Left renal cortex interstitium (tissue), 4 donors: ENCODE results near the gene CPTP. TPM values are rescaled to one million over a fixed set of nuclear protein-coding genes. Genes with fewer than 3 reads are reported as not detected.

Experiments used
- DNase-seq, 4 donors: peaks; one replicate each; pipeline ENCODE4 v3.0.0-alpha.2; 2013; ENCODE audit warnings: low read depth in 4 of 4, low spot score in 2 of 4, missing footprints in 1 of 4
- polyA plus RNA-seq, 4 donors: library from polyadenylated mRNA; unstranded; fragments of 120-200 nt; gene quantifications; one replicate each; pipeline ENCODE4 v1.2.1, GENCODE V29; 2013; ENCODE audit not compliant: insufficient read length in 4 of 4

Gene CPTP
- 10 to 100 TPM; 12.4 to 21.1 (median 17.3) TPM for polyA plus RNA-seq

DNA sequence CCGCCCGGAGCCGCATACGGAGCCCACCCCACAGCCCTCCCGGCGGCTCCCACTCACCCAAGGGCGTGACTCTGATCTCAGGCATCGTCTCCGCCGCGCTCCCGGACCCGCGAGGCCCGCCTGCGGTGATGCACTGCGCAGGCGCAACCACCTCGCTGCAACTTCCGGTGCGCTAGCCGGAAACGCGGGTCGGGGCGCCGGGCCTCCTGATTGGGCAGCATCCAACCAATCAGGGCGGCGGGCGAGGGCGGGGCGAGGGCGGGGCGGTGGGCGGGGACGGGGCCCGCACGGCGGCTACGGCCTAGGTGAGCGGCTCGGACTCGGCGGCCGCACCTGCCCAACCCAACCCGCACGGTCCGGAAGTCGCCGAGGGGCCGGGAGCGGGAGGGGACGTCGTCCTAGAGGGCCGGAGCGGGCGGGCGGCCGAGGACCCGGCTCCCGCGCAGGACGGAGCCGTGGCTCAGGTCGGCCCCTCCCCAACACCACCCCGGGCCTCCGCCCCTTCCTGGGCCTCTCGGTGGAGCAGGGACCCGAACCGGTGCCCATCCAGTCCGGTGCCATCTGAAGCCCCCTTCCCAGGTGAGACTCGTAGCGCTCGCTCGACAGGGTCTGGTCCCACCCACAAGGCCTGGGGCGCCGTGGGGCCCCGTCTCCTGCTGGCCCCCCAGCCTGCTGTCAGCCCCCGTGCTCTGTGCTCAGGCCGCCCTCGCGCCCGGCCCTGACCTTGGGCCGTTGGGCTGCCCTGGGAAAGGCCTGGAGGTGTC, at the start of gene CPTP, which contains the start of gene INTS11:
Gene CPTP (plus strand): TSS at position 279 of the 764 bp plus-strand sequence. CDS start 2,109 bp downstream, outside the sequence.
Gene INTS11 (minus strand): TSS at position 137 of the 764 bp plus-strand sequence. CDS start 52 bp downstream, at position 85.
- DNase-seq = peak in 3 of 4 donors; percentile 61 to 81 (median 78)

DNA sequence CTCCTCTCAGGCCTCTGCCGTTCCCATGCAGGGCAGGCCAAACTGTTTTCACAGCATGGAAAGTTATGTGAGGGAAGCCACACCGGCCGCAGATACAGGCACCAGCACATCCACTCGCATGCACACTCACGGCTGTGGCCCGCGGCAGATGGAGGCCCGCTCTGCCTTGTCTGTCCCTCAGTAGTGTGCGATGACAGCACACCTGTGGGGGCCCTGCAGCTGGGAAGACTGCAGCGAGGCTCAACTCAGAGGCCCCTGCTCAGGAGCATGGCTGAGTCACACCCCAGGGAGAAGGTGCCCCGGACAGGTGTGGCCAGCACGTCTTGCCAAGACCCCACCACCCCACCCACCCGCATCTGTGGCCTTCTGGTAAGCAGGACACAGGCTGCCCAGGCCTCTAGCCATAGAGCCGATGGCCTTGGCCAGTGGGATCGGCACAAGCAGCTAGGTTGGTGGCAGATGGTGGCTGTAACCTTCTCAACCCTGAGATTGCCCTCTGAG, 49.6 kb upstream of the CPTP start:
- no peak for DNase-seq

DNA sequence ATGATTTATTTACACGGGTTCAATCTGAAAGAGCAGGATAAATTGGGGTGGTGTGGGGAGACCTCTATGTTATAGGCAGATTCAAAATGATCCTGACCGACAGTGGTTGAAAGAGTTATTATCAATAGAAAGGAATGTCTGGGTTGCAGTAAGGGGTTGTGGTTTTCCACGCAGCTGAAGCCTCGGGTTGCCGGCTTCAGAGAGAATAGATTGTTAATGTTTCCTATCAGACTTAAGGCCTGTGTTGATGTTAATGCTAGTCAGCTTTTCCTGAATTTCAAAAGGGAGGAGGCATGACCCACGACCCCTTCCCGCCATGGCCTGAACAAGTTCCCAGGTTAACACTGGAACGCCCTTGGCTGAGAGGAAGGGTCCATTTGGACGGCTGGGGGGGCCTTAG, 48.8 kb upstream of the CPTP start:
- no peak for DNase-seq

DNA sequence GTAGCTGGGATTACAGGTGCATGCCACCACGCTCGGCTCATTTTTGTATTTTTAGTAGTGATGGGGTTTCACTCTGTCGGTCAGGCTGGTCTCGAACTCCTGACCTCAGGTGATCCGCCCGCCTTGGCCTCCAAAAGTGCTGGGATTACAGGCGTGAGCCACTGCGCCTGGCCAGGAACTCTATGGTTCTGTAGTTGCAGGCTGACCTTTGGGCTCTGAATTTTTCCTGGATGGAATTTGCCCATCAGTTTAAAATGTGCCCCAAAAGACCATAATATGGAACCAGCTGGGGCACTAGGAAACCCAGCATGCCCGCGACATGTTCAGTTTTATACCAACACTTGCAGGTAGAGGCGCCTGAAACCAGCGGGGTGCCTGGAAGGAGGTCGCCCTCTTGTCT, 46.0 kb upstream of the CPTP start:
- DNase-seq = no peak

DNA sequence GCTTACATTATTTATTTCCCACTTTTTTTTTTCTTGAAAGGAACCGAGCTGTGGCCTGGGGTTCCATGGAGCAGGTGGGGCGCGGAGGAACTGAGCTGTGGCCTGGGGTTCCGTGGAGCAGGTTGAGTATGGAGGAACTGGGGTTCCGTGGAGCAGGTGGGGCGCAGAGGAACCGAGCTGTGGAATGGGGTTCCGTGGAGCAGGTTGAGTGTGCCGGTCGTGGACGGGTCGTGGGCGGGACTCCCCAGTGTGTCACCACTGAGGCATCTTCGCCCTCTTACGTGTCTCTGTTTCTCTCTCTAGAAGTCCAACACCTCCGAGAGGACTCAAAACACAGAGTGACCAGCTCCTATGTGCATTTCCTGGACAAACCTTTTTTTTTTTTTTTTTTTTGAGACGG, 45.6 kb upstream of the CPTP start:
- no peak for DNase-seq

DNA sequence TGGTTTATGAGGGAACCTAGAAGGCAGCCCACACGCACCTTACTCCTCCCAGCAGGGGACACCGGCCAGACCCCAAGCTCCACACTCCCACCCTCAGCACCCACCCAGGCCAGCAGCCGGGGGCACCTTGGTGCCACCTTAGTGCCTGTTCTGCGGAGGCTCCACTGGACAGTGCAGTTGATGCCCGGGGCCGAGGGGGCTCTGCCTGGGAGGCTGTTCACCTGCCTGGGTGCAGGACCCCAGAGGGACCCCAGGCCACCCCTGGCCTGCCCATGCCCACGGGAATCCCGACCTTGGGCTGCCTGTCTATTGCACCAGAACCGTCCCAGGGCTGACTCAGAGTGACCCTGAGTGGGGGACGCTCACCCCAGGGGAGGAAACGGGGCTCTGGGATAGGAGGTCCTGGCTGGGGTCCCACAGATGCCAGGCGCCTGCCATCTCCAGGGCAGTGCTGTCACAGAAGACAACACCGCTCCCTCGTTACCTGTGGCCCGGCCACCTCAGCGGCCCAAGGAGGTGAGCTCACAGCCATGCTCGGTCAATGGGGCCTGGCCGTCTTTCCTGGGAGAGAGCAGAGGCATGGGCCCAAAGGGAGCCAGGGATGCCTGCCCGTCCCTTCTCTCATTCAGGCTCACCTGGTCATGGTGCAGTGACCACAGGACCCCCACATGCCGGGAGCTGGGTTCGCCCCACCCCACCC, 43.7 kb upstream of the CPTP start:
- no peak for DNase-seq

DNA sequence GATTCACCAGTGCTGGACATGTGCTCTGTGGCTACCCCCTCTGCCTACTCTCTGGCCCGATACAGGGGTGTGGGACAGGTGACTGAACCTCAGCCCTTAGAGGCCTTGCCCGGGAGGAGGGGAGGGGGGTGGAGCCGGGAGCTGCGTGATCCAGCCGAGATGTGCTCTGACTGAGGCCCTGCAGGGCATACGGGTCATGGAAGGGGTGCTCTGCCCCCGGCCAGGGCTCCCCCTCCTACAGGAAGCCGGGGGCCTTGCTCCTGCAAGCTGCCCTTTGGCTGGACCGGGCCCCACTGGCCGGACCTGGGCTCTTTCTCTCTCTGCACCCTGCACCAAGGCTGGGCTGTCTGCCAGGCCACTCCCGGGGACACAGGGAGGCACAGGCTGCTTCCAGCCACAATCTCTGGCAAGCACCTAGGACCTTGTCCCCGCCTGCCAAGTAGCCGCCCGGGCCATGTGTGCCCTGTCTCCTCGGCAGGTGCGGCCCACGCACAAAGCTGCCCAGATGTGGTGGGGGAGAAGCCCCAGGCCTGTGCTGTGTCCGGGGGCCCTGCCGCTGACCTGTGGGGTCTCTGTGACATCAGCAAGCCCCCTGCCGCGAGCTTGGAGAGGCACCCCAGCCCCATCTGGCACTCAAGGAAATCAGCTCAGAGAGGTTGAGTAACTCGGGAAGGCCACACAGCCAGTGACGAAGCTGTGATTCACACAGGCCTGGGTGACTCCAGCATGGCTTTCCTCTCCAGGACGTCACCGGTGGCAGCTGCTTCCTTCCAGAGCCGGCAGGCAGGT, 42.9 kb upstream of the CPTP start:
- no peak for DNase-seq

DNA sequence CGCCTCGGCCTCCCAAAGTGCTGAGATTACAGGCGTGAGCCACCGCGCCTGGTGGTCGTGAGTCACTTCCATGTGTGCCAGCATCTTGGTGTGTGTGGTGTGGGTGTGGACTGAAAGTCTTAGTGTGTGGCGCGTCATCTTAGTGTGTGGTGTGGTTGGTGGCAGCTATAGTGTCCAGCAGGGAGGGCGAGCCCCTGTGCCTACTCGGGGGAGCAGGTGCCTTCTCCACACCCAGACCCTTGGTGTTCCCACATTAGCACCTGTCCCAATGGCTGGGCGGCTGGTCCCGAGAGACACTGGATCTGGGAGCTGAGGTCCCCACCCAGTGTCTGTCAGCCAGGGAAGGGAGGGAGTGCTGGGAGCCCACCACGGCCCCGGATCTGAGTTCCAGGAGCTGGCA, 41.6 kb upstream of the CPTP start:
- no peak for DNase-seq

DNA sequence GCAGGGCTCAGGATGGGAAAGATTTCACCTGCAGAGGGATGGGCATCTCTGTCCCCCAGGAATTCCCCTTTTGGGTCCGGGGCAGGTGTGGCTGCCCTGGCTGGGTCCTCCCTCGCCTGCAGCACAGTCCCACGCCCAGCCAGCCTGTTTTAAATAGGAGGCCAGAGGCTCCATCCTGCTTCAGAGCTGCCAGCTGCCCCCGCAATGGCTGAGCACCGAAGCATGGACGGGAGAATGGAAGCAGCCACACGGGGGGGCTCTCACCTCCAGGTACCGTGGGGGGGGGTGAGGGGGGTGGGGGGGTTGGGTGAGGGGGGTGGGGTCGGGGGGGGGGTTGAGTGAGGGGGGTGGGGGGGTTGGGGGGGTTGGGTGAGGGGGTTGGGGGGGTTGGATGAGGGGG, 40.8 kb upstream of the CPTP start:
- no peak for DNase-seq

DNA sequence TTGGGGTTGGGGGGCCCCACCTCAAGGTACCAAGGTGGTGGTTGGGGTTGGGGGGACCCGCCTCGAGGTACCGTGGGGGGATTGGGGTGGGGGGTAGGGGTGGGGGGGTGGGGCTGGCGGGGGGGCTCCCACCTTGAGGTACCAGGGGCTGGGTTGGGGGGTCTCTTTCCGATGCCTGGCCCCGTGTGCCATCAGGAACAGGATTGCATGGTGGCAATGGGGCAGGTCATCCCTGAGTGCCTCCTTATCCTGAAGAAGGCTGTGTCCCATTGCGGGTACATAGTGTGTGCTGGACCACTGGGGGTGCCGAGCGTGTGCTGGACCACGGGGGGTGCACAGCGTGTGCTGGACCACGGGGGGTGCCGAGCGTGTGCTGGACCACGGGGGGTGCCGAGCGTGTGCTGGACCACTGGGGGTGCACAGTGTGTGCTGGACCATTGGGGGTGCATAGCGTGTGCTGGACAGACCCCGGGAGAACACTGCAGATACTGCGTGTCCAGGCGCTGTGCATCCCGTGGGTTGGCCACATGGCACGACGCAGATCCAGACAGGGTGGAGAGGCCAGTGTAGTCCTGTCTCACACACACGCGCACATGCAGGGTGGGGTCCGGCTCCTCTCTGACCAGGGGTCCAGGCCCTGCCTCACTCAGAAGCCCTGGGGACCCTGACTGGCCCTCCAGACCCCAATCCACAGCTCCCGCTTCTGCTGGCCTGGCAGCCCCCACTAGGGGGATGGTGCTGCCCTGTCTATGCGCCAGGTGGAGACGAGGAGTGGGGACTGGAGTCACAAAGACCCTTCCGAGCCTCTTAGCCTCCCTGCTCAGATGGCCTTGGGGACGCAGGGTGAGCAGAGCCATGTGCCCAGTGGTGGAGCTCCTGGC, 40.1 kb upstream of the CPTP start:
- DNase-seq = no peak

DNA sequence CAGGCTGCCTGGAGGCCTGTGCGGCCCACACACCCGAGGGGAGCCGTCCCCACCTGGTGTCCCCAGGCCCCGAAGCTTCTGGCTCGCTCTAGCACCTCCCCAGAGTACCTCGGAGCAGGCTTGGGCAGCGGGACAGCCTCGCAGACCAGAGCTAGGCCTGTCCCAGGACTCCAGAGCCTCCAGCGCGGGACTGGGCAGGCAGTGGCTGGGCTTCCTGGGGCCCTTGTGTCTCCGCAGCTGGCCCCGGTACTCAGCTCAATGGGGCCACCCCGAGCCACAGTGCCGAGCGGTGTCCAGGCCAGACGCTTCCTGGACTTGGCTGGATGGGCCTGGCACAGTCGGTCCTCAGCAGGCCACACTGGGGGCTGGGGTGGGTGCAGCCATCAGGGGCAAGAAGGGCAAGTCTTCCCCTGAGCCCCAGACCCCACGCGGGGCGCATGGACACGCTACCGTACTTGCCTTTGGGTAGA, 39.5 kb upstream of the CPTP start:
- DNase-seq = no peak

DNA sequence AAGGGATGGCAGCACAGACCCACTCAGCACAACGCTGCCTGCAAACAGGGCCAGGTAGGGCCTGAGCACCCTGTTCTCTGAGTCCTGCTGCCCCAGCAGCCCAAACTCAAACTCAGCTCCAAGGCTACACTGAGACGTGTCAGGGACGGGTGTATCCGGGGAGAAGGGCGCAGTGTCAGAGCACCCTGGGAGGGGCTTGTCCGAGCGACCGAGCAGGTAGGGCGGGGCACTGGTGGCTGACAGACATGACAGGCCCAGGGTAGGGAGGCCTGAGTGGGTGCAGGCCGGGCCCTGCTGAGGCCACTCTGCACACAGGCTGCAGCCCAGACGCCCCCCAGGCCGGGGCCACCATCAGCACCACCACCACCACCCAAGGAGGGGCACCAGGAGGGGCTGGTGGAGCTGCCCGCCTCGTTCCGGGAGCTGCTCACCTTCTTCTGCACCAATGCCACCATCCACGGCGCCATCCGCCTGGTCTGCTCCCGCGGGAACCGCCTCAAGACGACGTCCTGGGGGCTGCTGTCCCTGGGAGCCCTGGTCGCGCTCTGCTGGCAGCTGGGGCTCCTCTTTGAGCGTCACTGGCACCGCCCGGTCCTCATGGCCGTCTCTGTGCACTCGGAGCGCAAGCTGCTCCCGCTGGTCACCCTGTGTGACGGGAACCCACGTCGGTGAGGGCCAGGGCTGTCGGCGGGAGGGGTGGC, 38.8 kb upstream of the CPTP start:
- no peak for DNase-seq

DNA sequence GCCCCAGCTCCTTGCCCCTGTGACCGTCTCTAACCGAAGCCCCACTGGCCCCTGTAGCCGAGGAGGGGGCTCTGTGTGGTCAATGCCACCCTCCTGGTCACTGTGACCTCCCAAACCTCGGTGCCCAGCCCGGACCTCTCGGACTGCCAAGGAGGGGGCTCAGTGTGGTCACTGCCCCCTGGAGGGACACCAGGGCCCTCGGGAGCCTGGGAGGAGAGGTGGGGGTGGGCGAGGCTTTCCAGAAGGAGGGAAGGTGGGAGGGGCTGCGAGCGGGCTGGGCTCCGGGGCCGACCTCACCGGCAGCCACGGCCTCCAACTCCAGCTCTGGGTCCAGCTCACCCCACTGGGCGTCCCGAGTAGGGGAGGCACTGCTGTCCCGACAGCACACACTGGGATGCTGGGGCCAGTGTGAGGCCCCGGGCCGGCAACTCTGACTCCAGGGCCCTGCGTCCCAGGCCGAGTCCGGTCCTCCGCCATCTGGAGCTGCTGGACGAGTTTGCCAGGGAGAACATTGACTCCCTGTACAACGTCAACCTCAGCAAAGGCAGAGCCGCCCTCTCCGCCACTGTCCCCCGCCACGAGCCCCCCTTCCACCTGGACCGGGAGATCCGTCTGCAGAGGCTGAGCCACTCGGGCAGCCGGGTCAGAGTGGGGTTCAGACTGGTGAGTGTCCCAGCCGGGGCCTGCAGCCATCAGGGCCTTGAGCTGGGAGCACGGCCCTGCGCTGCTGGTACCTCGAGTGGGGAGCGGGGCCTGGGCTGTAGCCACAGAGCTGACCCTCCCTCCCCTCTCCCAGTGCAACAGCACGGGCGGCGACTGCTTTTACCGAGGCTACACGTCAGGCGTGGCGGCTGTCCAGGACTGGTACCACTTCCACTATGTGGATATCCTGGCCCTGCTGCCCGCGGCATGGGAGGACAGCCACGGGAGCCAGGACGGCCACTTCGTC, 38.0 kb upstream of the CPTP start:
- no peak for DNase-seq

DNA sequence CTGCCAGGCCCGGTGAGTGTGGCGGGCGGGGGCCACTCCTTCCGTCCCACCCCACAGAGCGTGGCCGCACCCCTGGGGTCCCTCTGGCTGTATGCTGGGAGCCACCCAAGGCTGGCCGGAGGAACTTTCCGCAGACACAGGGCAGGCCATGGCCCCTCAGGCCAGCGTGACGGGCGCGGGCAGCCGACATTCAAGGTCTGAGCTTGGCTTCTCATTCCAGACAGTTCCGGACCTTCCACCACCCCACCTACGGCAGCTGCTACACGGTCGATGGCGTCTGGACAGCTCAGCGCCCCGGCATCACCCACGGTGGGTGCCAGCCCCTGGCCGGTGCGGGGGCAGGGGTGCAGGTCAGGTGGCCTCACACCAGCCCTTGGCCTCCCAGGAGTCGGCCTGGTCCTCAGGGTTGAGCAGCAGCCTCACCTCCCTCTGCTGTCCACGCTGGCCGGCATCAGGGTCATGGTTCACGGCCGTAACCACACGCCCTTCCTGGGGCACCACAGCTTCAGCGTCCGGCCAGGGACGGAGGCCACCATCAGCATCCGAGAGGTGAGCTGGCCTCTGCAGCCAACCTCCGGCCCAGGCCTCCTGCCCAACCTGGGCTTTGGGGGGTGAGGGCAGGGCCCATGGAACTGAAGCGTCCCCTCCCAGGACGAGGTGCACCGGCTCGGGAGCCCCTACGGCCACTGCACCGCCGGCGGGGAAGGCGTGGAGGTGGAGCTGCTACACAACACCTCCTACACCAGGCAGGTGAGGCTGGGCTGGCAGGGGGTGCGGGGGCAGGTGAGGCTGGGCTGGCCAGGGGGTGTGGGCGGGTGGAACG, 37.1 kb upstream of the CPTP start:
- DNase-seq = no peak

DNA sequence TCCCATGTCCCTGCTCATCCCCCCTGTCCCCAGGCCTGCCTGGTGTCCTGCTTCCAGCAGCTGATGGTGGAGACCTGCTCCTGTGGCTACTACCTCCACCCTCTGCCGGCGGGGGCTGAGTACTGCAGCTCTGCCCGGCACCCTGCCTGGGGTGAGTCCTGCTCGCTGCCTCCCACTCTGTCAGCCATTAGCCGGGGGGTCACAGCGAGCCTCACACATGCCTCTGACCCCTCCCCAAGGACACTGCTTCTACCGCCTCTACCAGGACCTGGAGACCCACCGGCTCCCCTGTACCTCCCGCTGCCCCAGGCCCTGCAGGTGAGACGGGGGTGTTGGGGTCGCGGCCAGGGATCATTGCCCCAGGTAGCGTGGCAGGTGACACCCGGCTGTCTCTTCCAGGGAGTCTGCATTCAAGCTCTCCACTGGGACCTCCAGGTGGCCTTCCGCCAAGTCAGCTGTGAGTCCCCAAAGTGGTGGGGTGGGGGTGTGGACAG, 34.3 kb upstream of the CPTP start:
- no peak for DNase-seq

DNA sequence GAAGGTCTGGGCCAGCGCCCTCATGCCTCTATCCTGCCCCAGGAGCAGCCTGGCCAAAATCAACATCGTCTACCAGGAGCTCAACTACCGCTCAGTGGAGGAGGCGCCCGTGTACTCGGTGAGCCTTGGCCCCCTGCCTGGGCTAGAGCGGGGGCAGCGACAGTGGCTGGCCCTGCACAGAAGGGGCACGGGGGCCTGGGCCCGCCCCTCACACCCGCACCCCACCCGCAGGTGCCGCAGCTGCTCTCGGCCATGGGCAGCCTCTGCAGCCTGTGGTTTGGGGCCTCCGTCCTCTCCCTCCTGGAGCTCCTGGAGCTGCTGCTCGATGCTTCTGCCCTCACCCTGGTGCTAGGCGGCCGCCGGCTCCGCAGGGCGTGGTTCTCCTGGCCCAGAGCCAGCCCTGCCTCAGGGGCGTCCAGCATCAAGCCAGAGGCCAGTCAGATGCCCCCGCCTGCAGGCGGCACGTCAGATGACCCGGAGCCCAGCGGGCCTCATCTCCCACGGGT, 33.5 kb upstream of the CPTP start:
- DNase-seq = no peak
